SK-N-SH treated with all-trans-retinoic acid at 6 μM for 48 hours (cell line): Measurements from ENCODE around the gene NME3.

Experiments
- PPARA ChIP-seq: fragments of 250-450 bp; sonication (Bioruptor Pico); IDR thresholded peaks from 2 replicates; pipeline ENCODE4 v1.5.0; 2020; ENCODE audit warnings: mild to moderate bottlenecking, borderline replicate concordance
- ZFP30 ChIP-seq: fragments of 450-650 bp; formaldehyde crosslinking; IDR thresholded peaks from 2 replicates; pipeline ENCODE4 v1.5.0; 2022; ENCODE audit warnings: mild to moderate bottlenecking, moderate library complexity
- ZNF70 ChIP-seq: fragments of 450-650 bp; formaldehyde crosslinking; IDR thresholded peaks from 2 replicates; pipeline ENCODE4 v1.5.0; 2020; ENCODE audit warnings: mild to moderate bottlenecking, moderate library complexity
- TF ChIP-seq, protein P1 (sequence below): fragments of 250-450 bp; sonication (Bioruptor Pico); IDR thresholded peaks from 2 replicates; pipeline ENCODE4 v1.8.0; 2020; ENCODE audit warnings: mild to moderate bottlenecking, moderate library complexity, borderline replicate concordance
- TF ChIP-seq, protein P2 (sequence below): fragments of 250-450 bp; sonication (Bioruptor Pico); IDR thresholded peaks from 2 replicates; pipeline ENCODE4 v1.5.0; 2020; ENCODE audit warnings: mild to moderate bottlenecking, moderate library complexity

DNA sequence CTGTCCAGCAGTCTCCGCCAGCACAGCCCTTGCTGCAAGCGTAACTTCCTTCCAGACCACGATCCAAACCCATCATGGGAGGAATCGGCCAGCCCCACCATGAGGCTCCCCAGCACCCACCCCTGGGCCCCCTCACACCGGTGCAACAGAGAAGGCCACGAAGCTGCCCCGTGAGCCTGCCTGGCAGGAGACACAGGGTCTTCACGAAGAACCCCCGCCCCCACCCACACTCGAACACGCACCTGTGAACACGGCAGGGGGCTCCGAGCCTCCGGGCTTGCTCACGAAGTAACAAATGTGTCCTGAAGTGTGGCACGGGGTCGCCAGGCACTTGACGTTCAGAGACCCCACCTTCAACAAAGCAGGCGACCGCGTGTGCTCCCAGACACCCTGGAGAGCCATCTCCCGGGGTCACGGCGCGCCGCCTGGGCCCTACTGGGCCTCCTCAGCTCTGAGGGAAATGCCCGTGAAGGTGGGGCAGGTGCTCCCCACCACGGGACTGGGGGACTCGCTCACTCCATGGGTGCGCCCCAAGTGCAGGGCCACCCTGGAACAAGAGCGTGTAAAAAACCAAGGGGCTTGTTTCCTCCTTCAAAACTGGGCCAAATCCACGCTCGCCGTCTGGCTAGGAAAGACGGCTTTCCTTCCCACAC lies 47.7 kb upstream of the NME3 start:
- TF ChIP-seq, protein P1, sequence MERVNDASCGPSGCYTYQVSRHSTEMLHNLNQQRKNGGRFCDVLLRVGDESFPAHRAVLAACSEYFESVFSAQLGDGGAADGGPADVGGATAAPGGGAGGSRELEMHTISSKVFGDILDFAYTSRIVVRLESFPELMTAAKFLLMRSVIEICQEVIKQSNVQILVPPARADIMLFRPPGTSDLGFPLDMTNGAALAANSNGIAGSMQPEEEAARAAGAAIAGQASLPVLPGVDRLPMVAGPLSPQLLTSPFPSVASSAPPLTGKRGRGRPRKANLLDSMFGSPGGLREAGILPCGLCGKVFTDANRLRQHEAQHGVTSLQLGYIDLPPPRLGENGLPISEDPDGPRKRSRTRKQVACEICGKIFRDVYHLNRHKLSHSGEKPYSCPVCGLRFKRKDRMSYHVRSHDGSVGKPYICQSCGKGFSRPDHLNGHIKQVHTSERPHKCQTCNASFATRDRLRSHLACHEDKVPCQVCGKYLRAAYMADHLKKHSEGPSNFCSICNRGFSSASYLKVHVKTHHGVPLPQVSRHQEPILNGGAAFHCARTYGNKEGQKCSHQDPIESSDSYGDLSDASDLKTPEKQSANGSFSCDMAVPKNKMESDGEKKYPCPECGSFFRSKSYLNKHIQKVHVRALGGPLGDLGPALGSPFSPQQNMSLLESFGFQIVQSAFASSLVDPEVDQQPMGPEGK (CRISPR knock-in tag) = no peak
- TF ChIP-seq PPARA (CRISPR knock-in tag) = no peak
- TF ChIP-seq ZFP30 (CRISPR knock-in tag) = no peak
- TF ChIP-seq, protein P2, sequence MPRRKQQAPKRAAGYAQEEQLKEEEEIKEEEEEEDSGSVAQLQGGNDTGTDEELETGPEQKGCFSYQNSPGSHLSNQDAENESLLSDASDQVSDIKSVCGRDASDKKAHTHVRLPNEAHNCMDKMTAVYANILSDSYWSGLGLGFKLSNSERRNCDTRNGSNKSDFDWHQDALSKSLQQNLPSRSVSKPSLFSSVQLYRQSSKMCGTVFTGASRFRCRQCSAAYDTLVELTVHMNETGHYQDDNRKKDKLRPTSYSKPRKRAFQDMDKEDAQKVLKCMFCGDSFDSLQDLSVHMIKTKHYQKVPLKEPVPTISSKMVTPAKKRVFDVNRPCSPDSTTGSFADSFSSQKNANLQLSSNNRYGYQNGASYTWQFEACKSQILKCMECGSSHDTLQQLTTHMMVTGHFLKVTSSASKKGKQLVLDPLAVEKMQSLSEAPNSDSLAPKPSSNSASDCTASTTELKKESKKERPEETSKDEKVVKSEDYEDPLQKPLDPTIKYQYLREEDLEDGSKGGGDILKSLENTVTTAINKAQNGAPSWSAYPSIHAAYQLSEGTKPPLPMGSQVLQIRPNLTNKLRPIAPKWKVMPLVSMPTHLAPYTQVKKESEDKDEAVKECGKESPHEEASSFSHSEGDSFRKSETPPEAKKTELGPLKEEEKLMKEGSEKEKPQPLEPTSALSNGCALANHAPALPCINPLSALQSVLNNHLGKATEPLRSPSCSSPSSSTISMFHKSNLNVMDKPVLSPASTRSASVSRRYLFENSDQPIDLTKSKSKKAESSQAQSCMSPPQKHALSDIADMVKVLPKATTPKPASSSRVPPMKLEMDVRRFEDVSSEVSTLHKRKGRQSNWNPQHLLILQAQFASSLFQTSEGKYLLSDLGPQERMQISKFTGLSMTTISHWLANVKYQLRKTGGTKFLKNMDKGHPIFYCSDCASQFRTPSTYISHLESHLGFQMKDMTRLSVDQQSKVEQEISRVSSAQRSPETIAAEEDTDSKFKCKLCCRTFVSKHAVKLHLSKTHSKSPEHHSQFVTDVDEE = no peak
- no peak for TF ChIP-seq ZNF70 (CRISPR knock-in tag)
